Gastroesophageal sphincter (tissue), 4 donors: Measurements from ENCODE around the gene PRDM16. TPM values are rescaled to one million over a fixed set of nuclear protein-coding genes. Genes with fewer than 3 reads are reported as not detected.

Experiments
- ATAC-seq: fragments of 150-250 bp; one replicate; pipeline ENCODE4 v1.9.1; 2016; ENCODE audit warnings: mild to moderate bottlenecking, moderate library complexity
- H3K27ac ChIP-seq, 4 donors: fragments of 200-600 bp; sonication (generic) in 3 of 4; 1 replicate in 3 of 4; 2 replicates in 1 of 4; pipeline ENCODE4 v1.5.1; 2016 to 2019
- H3K27me3 ChIP-seq: fragments of 200-600 bp; sonication (generic); one replicate; pipeline ENCODE4 v1.5.1; 2019
- H3K36me3 ChIP-seq, 2 donors: fragments of 200-600 bp; sonication (generic); one replicate each; pipeline ENCODE4 v1.5.1; 2019; ENCODE audit warnings: control low read depth in 1 of 2
- H3K4me1 ChIP-seq, 3 donors: fragments of 200-600 bp; sonication (generic); 1 replicate in 2 of 3; 2 replicates in 1 of 3; pipeline ENCODE4 v1.5.1; 2016 to 2019; ENCODE audit warnings: control low read depth in 2 of 3
- H3K4me3 ChIP-seq, 2 donors: fragments of 200-600 bp; sonication (generic); one replicate each; pipeline ENCODE4 v1.5.1; 2019; ENCODE audit warnings: mild to moderate bottlenecking in 1 of 2, moderate library complexity in 1 of 2
- H3K9me3 ChIP-seq, 3 donors: fragments of 200-600 bp; sonication (generic); one replicate each; pipeline ENCODE4 v1.5.1; 2017 to 2019; ENCODE audit warnings: control low read depth in 2 of 3
- CTCF ChIP-seq, 4 experiments: fragments of 200-600 bp in 2 of 4; fragments of 450-650 bp in 2 of 4; sonication (generic) in 1 of 4; IDR thresholded peaks; one replicate each; pipeline ENCODE4 v1.5.1; 2017 to 2019; ENCODE audit warnings: antibody characterized with exemption in 4 of 4, mild to moderate bottlenecking in 2 of 4, moderate library complexity in 2 of 4
- EP300 ChIP-seq: sonication (generic); formaldehyde crosslinking; IDR thresholded peaks from one replicate; pipeline ENCODE4 v1.6.1; 2017; ENCODE audit warnings: antibody characterized with exemption, mild to moderate bottlenecking
- POLR2A ChIP-seq, 2 donors: fragments of 450-650 bp; IDR thresholded peaks; one replicate each; pipeline ENCODE4 v1.6.1; 2017; ENCODE audit warnings: antibody characterized with exemption in 2 of 2, mild to moderate bottlenecking in 2 of 2, moderate library complexity in 1 of 2
- POLR2AphosphoS5 ChIP-seq: sonication (generic); formaldehyde crosslinking; IDR thresholded peaks from one replicate; pipeline ENCODE4 v1.6.1; 2017; ENCODE audit warnings: antibody characterized with exemption
- WGBS, 2 donors: methylation state at CpG; one replicate each; pipeline ENCODE4 v1.1.5; 2018; ENCODE audit warnings: low coverage in 1 of 2; 5-methylcytosine and 5-hydroxymethylcytosine counted together
- total RNA-seq, 4 donors: library from RNA; depleted of rRNA; stranded (reverse); fragments of >200 nt; gene quantifications; one replicate each; pipeline ENCODE4 v1.1.0, GENCODE V29; 2016

Gene PRDM16
- total RNA-seq, 4 donors from 2014 or later: 1.1 to 3.4 (median 1.6) TPM

- H3K9me3 ChIP-seq: no peaks in the 10 kb centered on the region
- no peaks in the 10 kb centered on the region for H3K36me3 ChIP-seq
- no peak overlapping the region for H3K27ac ChIP-seq
- peaks cover 74% of the 10 kb centered on the region for H3K27me3 ChIP-seq
- H3K4me1 ChIP-seq: peaks cover 0 to 8% (median 0%) of the 10 kb centered on the region in 3 donors
- no peak overlapping the region for H3K4me3 ChIP-seq
- no peak for ATAC-seq
- 93% methylated on average over 3 of the region's 24 CpGs; no CpG with 5 or more reads in 1 of the 2 donors for WGBS, 2 donors
- TF ChIP-seq EP300 (no peak), POLR2A (IDR thresholded peaks at IDR 0.05) (no peak), POLR2AphosphoS5 (no peak), CTCF (IDR thresholded peaks at IDR 0.05) (no peak)
Observed at GRCh38 chr1:3231245-3231644, 162.2 kb downstream of the PRDM16 start.

GRCh38 chr1:3231826-3232225 lies 162.8 kb downstream of the PRDM16 start:
- peaks cover 0 to 8% (median 0%) of the 10 kb centered on the region in 3 donors for H3K4me1 ChIP-seq
- 45% methylated on average over 2 of the region's 16 CpGs; no CpG with 5 or more reads in 1 of the 2 donors for WGBS, 2 donors
- H3K4me3 ChIP-seq: no peak overlapping the region

GRCh38 chr1:3233031-3233430 lies 164.0 kb downstream of the PRDM16 start:
- peaks cover 0 to 5% (median 0%) of the 10 kb centered on the region in 3 donors for H3K4me1 ChIP-seq
- TF ChIP-seq POLR2AphosphoS5 (no peak), EP300 (no peak), CTCF (IDR thresholded peaks at IDR 0.05) (no peak), POLR2A (IDR thresholded peaks at IDR 0.05) (no peak)
- H3K36me3 ChIP-seq: no peaks in the 10 kb centered on the region
- ATAC-seq: no peak
- H3K9me3 ChIP-seq: no peaks in the 10 kb centered on the region
- WGBS, 2 donors: 77 to 80% methylated on average over 3 to 13 of the region's 15 CpGs
- H3K27ac ChIP-seq: no peak overlapping the region
- peaks cover 76% of the 10 kb centered on the region for H3K27me3 ChIP-seq
- no peak overlapping the region for H3K4me3 ChIP-seq

More at GRCh38 chr1:3231826-3232225, 162.8 kb downstream of the PRDM16 start:
- TF ChIP-seq EP300: no peak
- TF ChIP-seq POLR2AphosphoS5: no peak
- TF ChIP-seq CTCF (IDR thresholded peaks at IDR 0.05): no peak
- TF ChIP-seq POLR2A (IDR thresholded peaks at IDR 0.05): no peak
- Histone ChIP-seq H3K27ac (no peak overlapping the region), H3K36me3 (no peaks in the 10 kb centered on the region), H3K9me3 (no peaks in the 10 kb centered on the region), H3K27me3 (peaks cover 76% of the 10 kb centered on the region)
- ATAC-seq: no peak

- TF ChIP-seq POLR2AphosphoS5: no peak
- no peak for TF ChIP-seq POLR2A (IDR thresholded peaks at IDR 0.05)
- TF ChIP-seq EP300: no peak
- TF ChIP-seq CTCF (IDR thresholded peaks at IDR 0.05): no peak
- no peak for ATAC-seq
- H3K9me3 ChIP-seq: peaks cover 0 to 2% (median 0%) of the 10 kb centered on the region in 3 donors
- peaks cover 75% of the 10 kb centered on the region for H3K27me3 ChIP-seq
- H3K4me1 ChIP-seq: peaks cover 0 to 6% (median 0%) of the 10 kb centered on the region in 3 donors
- H3K4me3 ChIP-seq: no peak overlapping the region
- no peaks in the 10 kb centered on the region for H3K36me3 ChIP-seq
- WGBS, 2 donors: 71 to 78% methylated on average over 4 to 6 of the region's 8 CpGs
- no peak overlapping the region for H3K27ac ChIP-seq
Observed at GRCh38 chr1:3233551-3233950, 164.5 kb downstream of the PRDM16 start.

GRCh38 chr1:3234281-3234680 lies 165.3 kb downstream of the PRDM16 start:
- TF ChIP-seq POLR2AphosphoS5 (no peak), CTCF (IDR thresholded peaks at IDR 0.05) (no peak), EP300 (no peak), POLR2A (IDR thresholded peaks at IDR 0.05) (no peak)
- peaks cover 0 to 10% (median 0%) of the 10 kb centered on the region in 3 donors for H3K9me3 ChIP-seq
- no peak for ATAC-seq

More at GRCh38 chr1:3234281-3234680, 165.3 kb downstream of the PRDM16 start:
- no peak overlapping the region for H3K4me3 ChIP-seq
- H3K36me3 ChIP-seq: no peaks in the 10 kb centered on the region
- 100% methylated on average over 3 of the region's 15 CpGs; no CpG with 5 or more reads in 1 of the 2 donors for WGBS, 2 donors
- no peak overlapping the region for H3K27ac ChIP-seq
- H3K27me3 ChIP-seq: peaks cover 75% of the 10 kb centered on the region
- H3K4me1 ChIP-seq: peaks cover 0 to 6% (median 0%) of the 10 kb centered on the region in 3 donors
